GM18505 (cell line): ENCODE data around the gene ZNF366.

Experiments
- ATAC-seq: cut with Tn5 transposase; IDR thresholded peaks from one replicate; pipeline ENCODE4 v1.9.1; 2021; ENCODE audit not compliant: unreplicated experiment
- POLR2A ChIP-seq: IDR thresholded peaks from 4 replicates; pipeline ENCODE4 v1.6.1; 2011; ENCODE audit warnings: borderline replicate concordance; ENCODE audit not compliant: insufficient read depth, insufficient read length; ENCODE audit errors: extremely low read depth

Gene ZNF366

DNA sequence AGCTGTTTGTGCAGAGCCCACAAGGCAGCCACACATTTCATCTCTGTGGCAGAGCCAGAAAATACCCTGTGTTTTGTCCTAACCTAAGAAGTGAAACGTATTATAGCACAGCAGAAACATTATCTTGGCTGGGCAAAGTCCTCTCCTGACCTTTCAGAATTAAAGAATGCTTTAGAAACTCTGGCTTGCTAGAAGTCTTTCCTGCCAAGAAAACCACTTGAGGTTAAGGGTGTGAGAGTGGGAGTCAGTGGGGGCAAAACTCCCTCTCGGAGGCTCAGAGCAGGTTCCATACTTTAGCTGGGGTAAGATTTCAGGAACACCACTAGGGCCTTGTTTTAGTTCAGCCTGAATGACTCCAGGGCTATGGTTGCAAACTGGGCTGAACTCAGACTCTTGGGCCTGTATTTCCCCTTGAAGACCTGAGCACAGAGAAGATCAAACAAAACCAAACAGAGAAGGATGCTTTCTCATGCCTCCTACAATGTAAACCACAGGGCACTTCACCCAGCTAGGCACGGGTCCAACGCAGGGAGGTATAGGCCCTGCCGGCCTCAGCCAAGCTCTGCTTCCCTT is 48.0 kb downstream of the ZNF366 start:
- TF ChIP-seq POLR2A = no peak
- no peak for ATAC-seq

- TF ChIP-seq POLR2A = no peak
- no peak for ATAC-seq
These were observed 48.8 kb downstream of the ZNF366 start for GRCh38 chr5:72458407-72458806.

- no peak for ATAC-seq
- no peak for TF ChIP-seq POLR2A
These were observed 49.7 kb downstream of the ZNF366 start for GRCh38 chr5:72457491-72457890.

GRCh38 chr5:72456391-72457074 is 50.7 kb downstream of the ZNF366 start:
- no peak for ATAC-seq
- TF ChIP-seq POLR2A = no peak

GRCh38 chr5:72455476-72455875 is 51.7 kb downstream of the ZNF366 start:
- no peak for ATAC-seq
- no peak for TF ChIP-seq POLR2A

GRCh38 chr5:72454996-72455395 is 52.2 kb downstream of the ZNF366 start:
- no peak for TF ChIP-seq POLR2A
- ATAC-seq = no peak

DNA sequence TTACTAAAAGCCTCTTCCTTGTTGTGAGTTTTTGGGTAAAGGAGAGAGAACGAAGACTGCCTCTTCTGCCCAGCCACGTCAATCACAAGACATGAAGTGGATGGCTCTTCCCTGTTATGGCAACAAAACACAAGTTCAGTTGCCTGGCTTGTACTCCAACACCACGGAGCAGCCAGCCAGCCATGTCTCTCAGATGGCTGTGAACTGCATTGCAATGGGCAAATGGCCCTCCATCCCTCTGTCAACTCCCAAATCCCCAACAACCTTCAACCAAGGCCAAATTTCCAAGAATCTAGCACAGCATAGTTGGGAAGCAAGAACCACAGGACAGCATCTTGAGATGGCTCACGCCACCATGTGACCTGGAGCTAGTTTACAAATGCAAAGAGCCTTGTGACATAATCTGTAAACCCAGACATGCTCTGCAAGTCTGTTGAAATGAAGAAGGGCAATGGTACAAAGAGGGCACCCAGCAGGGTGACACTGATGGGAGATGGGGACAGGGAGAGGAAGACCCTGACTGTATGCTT is 53.9 kb downstream of the ZNF366 start:
- ATAC-seq = no peak
- no peak for TF ChIP-seq POLR2A

DNA sequence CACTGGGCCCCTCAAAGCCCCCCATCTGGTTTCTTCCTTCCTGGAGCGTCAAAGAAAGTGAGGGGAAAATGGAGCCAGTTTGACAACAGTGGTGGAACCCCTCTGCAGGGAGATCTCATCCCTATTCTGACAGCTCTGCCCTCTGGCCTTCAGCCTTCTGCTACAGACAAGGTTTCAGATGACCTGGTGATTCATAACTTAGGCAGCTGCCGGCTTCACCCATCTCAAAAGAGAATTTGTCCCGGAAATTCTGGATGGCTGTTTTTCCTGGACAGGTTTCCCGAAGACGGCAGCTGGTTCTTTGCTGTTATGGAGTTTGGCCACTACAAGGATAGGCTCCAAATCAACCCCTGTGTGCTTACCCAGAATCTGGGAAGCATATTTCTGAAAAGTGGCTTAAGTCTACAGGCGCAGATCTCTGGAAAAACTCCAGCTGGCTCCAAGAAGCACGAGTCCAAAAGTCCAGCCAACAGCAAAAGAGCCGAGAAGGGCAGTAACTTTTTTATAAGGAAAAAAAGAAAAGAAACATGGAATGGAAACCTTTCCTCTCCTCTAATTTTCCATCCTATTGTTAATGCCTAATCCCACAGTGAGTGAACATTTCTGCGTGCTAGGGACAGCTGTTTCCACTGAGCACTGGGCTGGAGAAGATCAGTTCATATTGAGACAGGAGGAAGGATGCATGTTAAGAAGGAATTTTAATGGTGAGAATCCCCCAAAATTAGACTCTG is 54.5 kb downstream of the ZNF366 start:
- no peak for ATAC-seq
- TF ChIP-seq POLR2A = no peak

GRCh38 chr5:72451741-72452505 is 55.3 kb downstream of the ZNF366 start:
- no peak for TF ChIP-seq POLR2A
- ATAC-seq = peak; percentile 78

- no peak for ATAC-seq
- TF ChIP-seq POLR2A = no peak
These were observed 58.8 kb downstream of the ZNF366 start for GRCh38 chr5:72448368-72448767.

DNA sequence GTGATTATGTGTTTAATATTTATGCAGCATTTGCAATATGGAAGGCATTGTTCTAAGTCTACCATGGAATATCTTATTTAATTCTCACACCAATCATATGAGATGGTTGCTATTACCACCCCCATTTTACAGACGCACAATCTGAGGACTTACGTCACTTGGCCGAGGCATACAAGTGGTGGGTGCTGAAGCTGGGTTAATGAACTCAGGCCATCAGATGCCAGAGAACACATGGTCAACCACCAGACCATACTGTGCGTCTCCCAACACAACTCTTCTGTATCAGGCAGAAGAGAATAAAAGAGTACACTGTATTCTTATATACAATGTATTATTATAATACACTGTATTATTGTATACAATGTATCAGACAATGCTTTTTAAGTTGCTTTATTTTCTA is 59.5 kb downstream of the ZNF366 start:
- no peak for ATAC-seq

DNA sequence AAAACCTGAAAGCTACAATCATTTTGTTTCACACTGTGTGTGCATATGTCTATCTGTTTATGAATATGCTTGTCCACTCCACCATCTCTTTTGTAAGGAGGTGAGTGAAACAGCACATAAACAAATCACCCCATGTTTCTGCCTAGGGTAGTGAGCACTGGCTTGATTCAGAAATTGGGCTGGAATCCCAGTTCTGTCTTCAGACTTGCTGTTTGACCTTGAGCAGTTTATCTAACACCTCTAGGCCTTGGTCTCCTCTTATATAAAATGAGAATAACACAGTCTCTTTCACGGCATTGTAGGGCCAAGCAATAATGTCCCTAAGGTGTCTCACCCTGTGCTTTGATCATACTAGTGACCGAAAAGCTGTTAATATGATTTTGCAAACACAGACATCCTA is 61.2 kb downstream of the ZNF366 start:
- no peak for ATAC-seq
- TF ChIP-seq POLR2A = no peak

More for the DNA sequence above, 59.5 kb downstream of the ZNF366 start:
- TF ChIP-seq POLR2A = no peak

- no peak for ATAC-seq
- TF ChIP-seq POLR2A = no peak
These were observed 63.3 kb downstream of the ZNF366 start for GRCh38 chr5:72443883-72444282.
